Kidney (tissue), 14 donors: ENCODE results near the gene ACOX3. TPM values are rescaled to one million over a fixed set of nuclear protein-coding genes. Genes with fewer than 3 reads are reported as not detected.

ENCODE experiments used
- DNase-seq, 5 donors: peaks; one replicate each; pipeline ENCODE4 v3.0.0-alpha.2; 2013 to 2020
- FAIRE-seq: peaks from 2 replicates; lab custom pipeline; 2012; peaks lifted over from hg19 to GRCh38; lab: Jason Lieb, UNC
- H3K27ac ChIP-seq, 2 donors: one replicate each; pipeline ENCODE4 v1.7.0; 2013; ENCODE audit warnings: low read depth in 2 of 2, low read length in 2 of 2, inconsistent platforms in 1 of 2
- H3K27me3 ChIP-seq: one replicate; pipeline ENCODE4 v1.7.1; 2013; ENCODE audit warnings: low read length, inconsistent platforms; ENCODE audit not compliant: control insufficient read depth, insufficient read depth
- H3K36me3 ChIP-seq, 3 donors: one replicate each; pipeline versions ENCODE4 v1.7.0 to v1.7.1; 2013; ENCODE audit warnings: low read length in 3 of 3, control low read depth in 1 of 3, inconsistent platforms in 1 of 3; ENCODE audit not compliant: insufficient read depth in 3 of 3, control insufficient read depth in 2 of 3
- H3K4me1 ChIP-seq, 3 donors: one replicate each; pipeline versions ENCODE4 v1.7.0 to v1.7.1; 2013; ENCODE audit warnings: low read length in 3 of 3, inconsistent platforms in 1 of 3, low read depth in 1 of 3; ENCODE audit not compliant: control insufficient read depth in 2 of 3, insufficient read depth in 2 of 3
- H3K4me3 ChIP-seq, 3 donors: one replicate each; pipeline versions ENCODE4 v1.7.0 to v1.8.1; 2013; ENCODE audit warnings: low read length in 3 of 3, control low read depth in 1 of 3, inconsistent platforms in 1 of 3
- H3K9ac ChIP-seq, 3 donors: one replicate each; pipeline versions ENCODE4 v1.7.0 to v1.7.1; 2013; ENCODE audit warnings: low read length in 3 of 3, control low read depth in 1 of 3, inconsistent platforms in 1 of 3
- H3K9me3 ChIP-seq, 3 donors: one replicate each; pipeline versions ENCODE4 v1.7.0 to v1.7.1; 2013; ENCODE audit warnings: low read length in 3 of 3, control low read depth in 1 of 3, inconsistent platforms in 1 of 3; ENCODE audit not compliant: control insufficient read depth in 2 of 3, insufficient read depth in 1 of 3
- CTCF ChIP-seq: IDR thresholded peaks from 3 replicates; pipeline ENCODE4 v1.5.1; 2012; ENCODE audit warnings: mild to moderate bottlenecking, moderate library complexity, borderline replicate concordance; ENCODE audit not compliant: insufficient read depth; ENCODE audit errors: extremely low read depth
- intact Hi-C: fragments of 100-400 bp; cut with DNase I; formaldehyde crosslinking; loops from one replicate; pipeline ENCODE4 v1.11.1; 2022
- polyA plus RNA-seq: library from polyadenylated mRNA; stranded (reverse); fragments of 350-450 nt; fragmentation: Illumina TruSeq; extraction: RNeasy Lipid Tissue Mini Kit (QIAGEN cat#74804); gene quantifications from one replicate; pipeline ENCODE4 v1.2.3, GENCODE V29; 2014; ENCODE audit warnings: low read depth, low replicate concordance; ENCODE audit not compliant: insufficient read depth
- total RNA-seq: library from RNA; stranded (reverse); fragmentation: NEBNext Ultra II Directional; extraction: Animal tissue kit (Norgen Biotek cat#: 25700); gene quantifications from one replicate; pipeline ENCODE4 v1.2.1, GENCODE V29; 2021
- donor health status: control.
- donor health status: control.
- donor health status: control.
- donor health status: control.
- donor health status: control.
- donor health status: DM: yes; HTN: yes; CAD: no.
- donor health status: Normal renal cell carcinoma (clear cell type).

ACOX3 gene
- total and polyA plus RNA-seq, 2 donors from 2014 or later, result 10.1 to 21.7 TPM

DNA sequence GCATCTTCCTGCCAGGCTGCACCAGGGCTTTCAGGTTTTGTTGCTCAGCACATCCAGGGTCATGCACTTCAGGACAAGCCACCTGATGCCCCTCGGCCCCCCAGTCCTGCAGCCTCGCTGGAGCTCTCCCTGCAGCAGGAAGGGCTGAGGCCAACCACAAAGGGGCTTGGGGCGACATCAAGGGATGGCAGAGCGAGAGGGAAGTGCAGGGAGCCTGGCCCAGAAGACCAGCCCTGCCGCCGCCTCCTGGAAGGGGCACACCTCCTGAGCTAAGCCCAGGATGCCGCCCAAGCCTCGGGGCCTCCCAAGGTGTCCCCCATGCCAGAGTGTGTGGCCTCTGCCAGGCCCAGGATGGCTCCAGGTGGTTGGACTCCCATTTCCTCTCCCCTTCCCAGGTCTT is 37.2 kb upstream of the ACOX3 start:
- Histone ChIP-seq H3K9ac (no peak overlapping the region), H3K27ac (no peak overlapping the region), H3K9me3 (no peaks in the 10 kb centered on the region), H3K4me1 (peaks cover 0 to 11% (median 5%) of the 10 kb centered on the region in 3 donors), H3K4me3 (no peak overlapping the region), H3K36me3 (peaks cover 0 to 2% (median 0%) of the 10 kb centered on the region in 3 donors), H3K27me3 (no peaks in the 10 kb centered on the region)
- intact Hi-C loops, result no loop called here
- no peak for FAIRE-seq
- DNase-seq, result no peak
- TF ChIP-seq CTCF, result no peak

DNA sequence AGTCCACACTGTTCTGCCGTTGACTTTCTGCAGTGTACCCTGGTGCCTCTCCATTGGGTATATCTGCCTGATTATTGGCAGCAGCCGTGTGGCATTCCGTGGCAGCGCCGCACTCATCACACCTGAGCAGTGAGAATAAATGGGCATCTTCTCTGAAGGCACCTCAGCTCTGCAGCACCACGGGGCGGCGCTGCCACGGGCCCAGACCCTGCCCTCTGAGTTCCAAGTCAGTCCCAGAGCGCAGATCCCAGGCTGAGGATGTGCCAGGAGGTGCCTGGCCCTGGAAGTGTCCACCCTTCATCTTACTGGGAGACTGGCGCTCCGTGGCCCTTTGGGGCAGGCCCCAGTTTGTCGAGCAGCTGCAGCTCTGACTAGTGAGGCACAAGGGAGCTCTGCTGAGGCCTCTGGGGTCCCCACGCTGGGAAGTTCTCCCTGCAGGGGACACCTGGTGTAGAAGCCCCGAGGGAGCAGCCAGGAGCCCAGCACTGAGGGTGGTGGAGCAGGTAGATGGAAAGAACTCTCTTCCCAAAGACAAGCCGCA is 36.6 kb upstream of the ACOX3 start:
- peaks cover 0 to 2% (median 0%) of the 10 kb centered on the region in 3 donors for H3K36me3 ChIP-seq
- H3K9ac ChIP-seq, result no peak overlapping the region
- peaks cover 3 to 15% (median 5%) of the 10 kb centered on the region in 3 donors for H3K4me1 ChIP-seq
- no peaks in the 10 kb centered on the region for H3K27me3 ChIP-seq
- no peak for FAIRE-seq
- TF ChIP-seq CTCF, result no peak
- no peak overlapping the region for H3K27ac ChIP-seq
- no peak overlapping the region for H3K4me3 ChIP-seq
- H3K9me3 ChIP-seq, result no peaks in the 10 kb centered on the region
- DNase-seq, result no peak
- intact Hi-C loops, result no loop called here

DNA sequence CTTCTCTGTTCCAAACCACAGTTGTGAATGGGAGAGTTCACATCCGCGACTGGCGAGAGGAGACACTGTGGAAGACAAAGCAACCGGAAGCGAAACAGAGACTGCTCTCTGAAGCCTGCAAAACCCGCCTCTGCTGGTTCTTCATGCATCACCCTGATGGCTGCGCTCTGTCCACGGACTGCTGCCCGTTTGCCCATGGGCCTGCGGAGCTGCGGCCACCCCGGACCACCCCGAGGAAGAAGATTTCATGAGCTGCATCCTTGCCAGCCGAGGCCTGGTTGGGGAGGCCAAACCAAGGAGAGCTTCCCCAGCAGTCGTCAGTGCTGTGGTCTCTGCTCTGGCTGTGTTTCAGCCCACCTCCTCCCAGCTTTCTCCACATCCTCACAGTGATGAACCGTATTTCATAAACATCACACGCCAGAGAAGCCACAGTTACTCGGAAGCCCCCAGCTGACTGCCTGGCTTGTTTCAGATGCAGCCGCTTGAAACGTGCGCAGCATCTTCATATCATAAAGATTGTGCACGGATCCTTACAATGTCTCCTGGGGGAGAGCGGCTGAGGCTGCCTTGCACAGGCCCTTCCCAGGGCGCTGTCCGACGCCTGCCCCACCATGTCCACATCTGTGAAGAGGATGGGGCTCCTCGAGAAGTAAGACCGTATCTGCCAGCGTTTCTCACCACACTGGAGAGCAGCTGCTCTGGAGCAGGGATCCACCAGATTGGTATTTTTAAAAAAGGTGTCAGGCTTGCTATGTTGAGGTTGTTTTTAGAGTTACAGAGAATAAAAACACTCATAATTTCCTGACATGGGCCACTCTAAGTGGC is 35.4 kb upstream of the ACOX3 start:
- peaks cover 4 to 18% (median 5%) of the 10 kb centered on the region in 3 donors for H3K4me1 ChIP-seq
- no peak overlapping the region for H3K9ac ChIP-seq
- FAIRE-seq, result no peak
- no peak for DNase-seq
- no peak for TF ChIP-seq CTCF
- H3K27ac ChIP-seq, result no peak overlapping the region
- intact Hi-C loops, result no loop called here
- H3K9me3 ChIP-seq, result no peaks in the 10 kb centered on the region
- peaks cover 0 to 2% (median 0%) of the 10 kb centered on the region in 3 donors for H3K36me3 ChIP-seq
- H3K4me3 ChIP-seq, result no peak overlapping the region
- no peaks in the 10 kb centered on the region for H3K27me3 ChIP-seq
